ENCODE data around the gene KDM4F. TPM values are rescaled to one million over a fixed set of nuclear protein-coding genes. Genes with fewer than 3 reads are reported as not detected.
A peak's percentile ranks its signal among the peaks of the same experiment; 100 is the strongest.
"Not testable (repeated sequence)": the region's sequence is repeated elsewhere in the genome, so short reads cannot be mapped to it uniquely, and the experiment has no call there.

KDM4F gene
- total RNA-seq, result not detected in 2 replicates

- DNase-seq (ENCODE audit: low read depth in 2 of 2), result not testable (repeated sequence)
Measured at GRCh38 chr11:95049122-95049521, at the start of gene KDM4F. TSS of gene KDM4F (plus strand) at chr11:95049422.

GRCh38 chr11:95003716-95004115 is 45.5 kb upstream of the KDM4F start:
- no peak for DNase-seq (ENCODE audit: low read depth in 2 of 2)

- DNase-seq (ENCODE audit: low read depth in 2 of 2), result no peak
Measured at GRCh38 chr11:95005642-95006041, 43.6 kb upstream of the KDM4F start.

- no peak for DNase-seq (ENCODE audit: low read depth in 2 of 2)
Measured at GRCh38 chr11:95011376-95011775, 37.8 kb upstream of the KDM4F start.

GRCh38 chr11:95014184-95014821 is 34.9 kb upstream of the KDM4F start:
- DNase-seq (ENCODE audit: low read depth in 2 of 2), result no peak

GRCh38 chr11:95016139-95016538 is 33.1 kb upstream of the KDM4F start:
- DNase-seq (ENCODE audit: low read depth in 2 of 2), result no peak

GRCh38 chr11:95021468-95021867 is 27.8 kb upstream of the KDM4F start:
- not testable (repeated sequence) for DNase-seq (ENCODE audit: low read depth in 2 of 2)

GRCh38 chr11:95024958-95025357 is 24.3 kb upstream of the KDM4F start, which contains the start of gene KDM4E:
TSS of gene KDM4E (plus strand) at chr11:95025258. CDS start at chr11:95025558, 300 bp downstream.
- DNase-seq (ENCODE audit: low read depth in 2 of 2), result no peak

GRCh38 chr11:95025594-95025993 is 23.6 kb upstream of the KDM4F start:
- DNase-seq (ENCODE audit: low read depth in 2 of 2), result not testable (repeated sequence)

- no peak for DNase-seq (ENCODE audit: low read depth in 2 of 2)
Measured at GRCh38 chr11:95028357-95028756, 20.9 kb upstream of the KDM4F start.

GRCh38 chr11:95033051-95033450 is 16.2 kb upstream of the KDM4F start:
- DNase-seq (ENCODE audit: low read depth in 2 of 2), result no peak

GRCh38 chr11:95035316-95035715 is 13.9 kb upstream of the KDM4F start:
- no peak for DNase-seq (ENCODE audit: low read depth in 2 of 2)

GRCh38 chr11:95037356-95038035 is 11.7 kb upstream of the KDM4F start:
- DNase-seq (ENCODE audit: low read depth in 2 of 2), result peak in 1 of 2 donors; percentile 13

- DNase-seq (ENCODE audit: low read depth in 2 of 2), result no peak
Measured at GRCh38 chr11:95042239-95042638, 7.0 kb upstream of the KDM4F start.

GRCh38 chr11:95042906-95043305 is 6.3 kb upstream of the KDM4F start:
- DNase-seq (ENCODE audit: low read depth in 2 of 2), result no peak

GRCh38 chr11:95044010-95044409 is 5.2 kb upstream of the KDM4F start:
- DNase-seq (ENCODE audit: low read depth in 2 of 2), result no peak

- no peak for DNase-seq (ENCODE audit: low read depth in 2 of 2)
Measured at GRCh38 chr11:95045812-95046211, 3.4 kb upstream of the KDM4F start.

- DNase-seq (ENCODE audit: low read depth in 2 of 2), result no peak
Measured at GRCh38 chr11:95050595-95051202, 1.5 kb downstream of the KDM4F start.

- no peak for DNase-seq (ENCODE audit: low read depth in 2 of 2)
Measured at GRCh38 chr11:95054356-95054755, 5.1 kb downstream of the KDM4F start.

GRCh38 chr11:95055283-95055897 is 6.2 kb downstream of the KDM4F start:
- DNase-seq (ENCODE audit: low read depth in 2 of 2), result no peak

- DNase-seq (ENCODE audit: low read depth in 2 of 2), result no peak
Measured at GRCh38 chr11:95057959-95058358, 8.7 kb downstream of the KDM4F start.

- DNase-seq (ENCODE audit: low read depth in 2 of 2), result no peak
Measured at GRCh38 chr11:95058621-95059020, 9.4 kb downstream of the KDM4F start.

Data from lung microvascular endothelial cell (primary cell).